ENCODE results near the gene ETFA.

DNA sequence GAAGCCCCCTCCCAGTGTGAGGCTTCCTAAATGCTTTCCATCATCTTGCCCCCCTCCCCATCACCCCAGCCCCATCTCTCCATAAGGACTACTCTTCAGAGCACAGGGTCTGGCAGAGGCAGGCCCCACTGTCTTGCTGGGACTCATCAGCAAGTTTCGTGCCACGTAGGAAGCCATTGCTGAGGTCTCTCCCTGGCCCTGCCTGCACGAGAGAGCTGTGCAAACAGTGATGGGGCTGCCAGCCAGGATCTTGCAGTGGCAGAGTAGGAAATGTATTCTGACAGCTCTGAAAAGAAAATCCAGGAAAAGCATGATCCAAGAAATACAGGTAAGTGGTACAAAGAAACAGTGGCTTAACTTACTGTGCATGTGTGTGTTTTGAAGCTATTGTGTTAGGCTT lies 47.9 kb upstream of the ETFA start:
- TF ChIP-seq, protein P1, sequence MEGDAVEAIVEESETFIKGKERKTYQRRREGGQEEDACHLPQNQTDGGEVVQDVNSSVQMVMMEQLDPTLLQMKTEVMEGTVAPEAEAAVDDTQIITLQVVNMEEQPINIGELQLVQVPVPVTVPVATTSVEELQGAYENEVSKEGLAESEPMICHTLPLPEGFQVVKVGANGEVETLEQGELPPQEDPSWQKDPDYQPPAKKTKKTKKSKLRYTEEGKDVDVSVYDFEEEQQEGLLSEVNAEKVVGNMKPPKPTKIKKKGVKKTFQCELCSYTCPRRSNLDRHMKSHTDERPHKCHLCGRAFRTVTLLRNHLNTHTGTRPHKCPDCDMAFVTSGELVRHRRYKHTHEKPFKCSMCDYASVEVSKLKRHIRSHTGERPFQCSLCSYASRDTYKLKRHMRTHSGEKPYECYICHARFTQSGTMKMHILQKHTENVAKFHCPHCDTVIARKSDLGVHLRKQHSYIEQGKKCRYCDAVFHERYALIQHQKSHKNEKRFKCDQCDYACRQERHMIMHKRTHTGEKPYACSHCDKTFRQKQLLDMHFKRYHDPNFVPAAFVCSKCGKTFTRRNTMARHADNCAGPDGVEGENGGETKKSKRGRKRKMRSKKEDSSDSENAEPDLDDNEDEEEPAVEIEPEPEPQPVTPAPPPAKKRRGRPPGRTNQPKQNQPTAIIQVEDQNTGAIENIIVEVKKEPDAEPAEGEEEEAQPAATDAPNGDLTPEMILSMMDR (IDR thresholded peaks at IDR 0.05), result no peak
- no peak for TF ChIP-seq EHMT2 (IDR thresholded peaks at IDR 0.05; ENCODE audit: low read depth)
- TF ChIP-seq RFX5 (IDR thresholded peaks at IDR 0.05), result no peak
- TF ChIP-seq EP300 (IDR thresholded peaks at IDR 0.05), result no peak
- TF ChIP-seq, protein P2, sequence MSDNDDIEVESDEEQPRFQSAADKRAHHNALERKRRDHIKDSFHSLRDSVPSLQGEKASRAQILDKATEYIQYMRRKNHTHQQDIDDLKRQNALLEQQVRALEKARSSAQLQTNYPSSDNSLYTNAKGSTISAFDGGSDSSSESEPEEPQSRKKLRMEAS (IDR thresholded peaks at IDR 0.05), result no peak
- no peak for TF ChIP-seq ZSCAN20 (CRISPR knock-in tag; IDR thresholded peaks at IDR 0.05)
- no peak for TF ChIP-seq CHD4 (IDR thresholded peaks at IDR 0.05; ENCODE audit: borderline replicate concordance)
- no peak for TF ChIP-seq JUN (IDR thresholded peaks at IDR 0.05)
- no peak for TF ChIP-seq CEBPB (IDR thresholded peaks at IDR 0.05)
- no peak for TF ChIP-seq MYC (IDR thresholded peaks at IDR 0.05; ENCODE audit: borderline replicate concordance, low read length)
- TF ChIP-seq BHLHE40 (IDR thresholded peaks at IDR 0.05; ENCODE audit: low read depth, low read length), result no peak
- TF ChIP-seq ZC3H11A (IDR thresholded peaks at IDR 0.05), result no peak
- TF ChIP-seq POLR2A (IDR thresholded peaks at IDR 0.05; ENCODE audit: low read length), result no peak
- TF ChIP-seq MAFK (IDR thresholded peaks at IDR 0.05; ENCODE audit: partially characterized antibody), result no peak

All from A549 (cell line).